ENCODE measurements around the gene SNAPC5. TPM values are rescaled to one million over a fixed set of nuclear protein-coding genes. Genes with fewer than 3 reads are reported as not detected.

SNAPC5 gene, protein sequence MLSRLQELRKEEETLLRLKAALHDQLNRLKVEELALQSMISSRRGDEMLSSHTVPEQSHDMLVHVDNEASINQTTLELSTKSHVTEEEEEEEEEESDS
- total RNA-seq: 10 to 100 TPM in 3 of 4 donors, 1 to 10 TPM in 1; 7.8 to 31.1 (median 16.7) TPM

DNA sequence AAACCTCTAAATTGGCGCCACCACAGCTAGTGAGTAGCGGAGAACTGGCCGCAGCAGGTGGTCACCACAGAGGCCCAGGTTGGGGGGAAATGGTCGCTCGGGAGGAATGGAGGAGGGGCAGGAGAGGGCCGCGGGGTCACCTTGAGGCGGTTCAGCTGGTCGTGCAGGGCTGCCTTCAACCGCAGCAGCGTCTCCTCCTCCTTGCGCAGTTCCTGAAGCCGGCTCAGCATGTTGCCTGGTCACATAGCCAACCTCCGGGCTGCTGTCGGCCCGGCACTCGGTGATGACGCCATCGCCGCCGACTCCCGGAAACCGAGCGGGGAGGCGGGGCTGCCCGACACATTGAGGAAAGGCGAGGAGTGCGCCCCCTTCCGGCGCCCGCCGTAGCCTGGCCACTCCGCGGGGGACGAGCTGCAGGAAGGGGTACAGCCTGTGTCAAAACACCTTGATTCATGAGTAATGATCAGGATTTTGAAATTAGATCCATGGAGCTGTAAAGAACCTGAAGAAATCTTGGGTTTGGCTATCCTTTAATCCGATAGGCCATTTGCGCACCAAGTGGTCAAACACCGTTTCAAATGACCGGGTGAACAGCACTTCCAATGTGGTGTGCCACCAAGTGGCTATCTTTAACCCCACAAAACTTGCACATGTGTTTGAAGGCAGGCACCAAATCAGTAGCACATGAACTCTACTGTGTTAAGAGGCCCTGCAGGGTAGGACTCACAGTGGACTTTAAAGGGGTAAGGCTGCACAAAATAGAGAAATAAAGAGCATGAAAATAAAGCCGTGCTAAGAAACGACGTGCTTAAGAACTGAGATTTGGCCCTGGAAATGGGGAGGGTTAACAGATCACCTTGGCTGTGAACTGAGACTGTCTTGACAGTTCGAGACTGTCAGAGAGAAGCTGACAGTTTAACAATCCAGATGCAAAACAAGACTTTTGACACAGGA, at the start of gene SNAPC5:
SNAPC5 (minus strand) TSS at position 261 of the 954 bp plus-strand sequence; CDS start at position 230, 31 bp downstream.
- peak in 3 of 4 donors; percentile 54 to 72 (median 64) for TF ChIP-seq POLR2A (IDR thresholded peaks at IDR 0.05)
- TF ChIP-seq, protein P1, sequence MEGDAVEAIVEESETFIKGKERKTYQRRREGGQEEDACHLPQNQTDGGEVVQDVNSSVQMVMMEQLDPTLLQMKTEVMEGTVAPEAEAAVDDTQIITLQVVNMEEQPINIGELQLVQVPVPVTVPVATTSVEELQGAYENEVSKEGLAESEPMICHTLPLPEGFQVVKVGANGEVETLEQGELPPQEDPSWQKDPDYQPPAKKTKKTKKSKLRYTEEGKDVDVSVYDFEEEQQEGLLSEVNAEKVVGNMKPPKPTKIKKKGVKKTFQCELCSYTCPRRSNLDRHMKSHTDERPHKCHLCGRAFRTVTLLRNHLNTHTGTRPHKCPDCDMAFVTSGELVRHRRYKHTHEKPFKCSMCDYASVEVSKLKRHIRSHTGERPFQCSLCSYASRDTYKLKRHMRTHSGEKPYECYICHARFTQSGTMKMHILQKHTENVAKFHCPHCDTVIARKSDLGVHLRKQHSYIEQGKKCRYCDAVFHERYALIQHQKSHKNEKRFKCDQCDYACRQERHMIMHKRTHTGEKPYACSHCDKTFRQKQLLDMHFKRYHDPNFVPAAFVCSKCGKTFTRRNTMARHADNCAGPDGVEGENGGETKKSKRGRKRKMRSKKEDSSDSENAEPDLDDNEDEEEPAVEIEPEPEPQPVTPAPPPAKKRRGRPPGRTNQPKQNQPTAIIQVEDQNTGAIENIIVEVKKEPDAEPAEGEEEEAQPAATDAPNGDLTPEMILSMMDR (IDR thresholded peaks at IDR 0.05): peak; percentile 94 to 99 (median 98)
- peaks cover 14 to 60% (median 27%) of the 10 kb centered on the region in 3 donors for H3K4me1 ChIP-seq
- H3K27ac ChIP-seq: peak within 1 kb of the TSS; percentile 89 to 95 (median 94)
- no peaks in the 10 kb centered on the region for H3K9me3 ChIP-seq
- intact Hi-C loops (cut with DNase I): loop anchor here (5.0 kb wide), 1 partner anchor 110 kb away; the partner anchor contains the start of gene MAP2K1
- WGBS, 2 donors: 11 to 22% methylated on average over 11 to 26 of the region's 43 CpGs
- H3K27me3 ChIP-seq: no peaks in the 10 kb centered on the region
- H3K36me3 ChIP-seq: peaks cover 14 to 80% (median 35%) of the 10 kb centered on the region in 3 donors
- peak; percentile 84 for DNase-seq
- peak within 1 kb of the TSS; percentile 69 to 94 (median 83) for H3K4me3 ChIP-seq

DNA sequence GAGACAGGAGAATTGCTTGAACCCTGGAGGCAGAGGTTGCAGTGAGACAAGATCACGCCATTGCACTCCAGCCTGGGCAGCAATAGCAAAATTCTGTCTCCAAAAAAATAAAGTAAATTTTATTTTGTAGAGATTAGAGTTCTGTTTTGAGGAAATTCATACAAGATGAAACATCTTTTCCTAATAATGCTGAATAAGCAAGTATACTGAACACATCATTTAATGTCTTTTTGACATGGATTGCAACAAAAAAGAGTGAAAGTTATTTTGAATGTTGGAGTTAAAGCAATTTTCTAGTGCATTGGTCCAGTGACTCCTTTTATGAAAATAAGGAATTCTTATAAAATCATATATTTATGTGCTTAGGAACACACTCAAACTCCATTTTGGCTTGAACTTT, 47.7 kb upstream of the SNAPC5 start:
- peaks cover 0 to 37% (median 0%) of the 10 kb centered on the region in 3 donors for H3K36me3 ChIP-seq
- no peaks in the 10 kb centered on the region for H3K27me3 ChIP-seq
- no peak for DNase-seq
- WGBS, 2 donors: 88 to 100% methylated on average over 1 of the region's 1 CpG
- intact Hi-C loops (cut with DNase I): no loop called here
- no peak overlapping the region for H3K4me3 ChIP-seq
- no peaks in the 10 kb centered on the region for H3K4me1 ChIP-seq
- TF ChIP-seq, protein P1 (IDR thresholded peaks at IDR 0.05): no peak
- no peak for TF ChIP-seq POLR2A (IDR thresholded peaks at IDR 0.05)
- H3K27ac ChIP-seq: no peak overlapping the region
- H3K9me3 ChIP-seq: no peaks in the 10 kb centered on the region

DNA sequence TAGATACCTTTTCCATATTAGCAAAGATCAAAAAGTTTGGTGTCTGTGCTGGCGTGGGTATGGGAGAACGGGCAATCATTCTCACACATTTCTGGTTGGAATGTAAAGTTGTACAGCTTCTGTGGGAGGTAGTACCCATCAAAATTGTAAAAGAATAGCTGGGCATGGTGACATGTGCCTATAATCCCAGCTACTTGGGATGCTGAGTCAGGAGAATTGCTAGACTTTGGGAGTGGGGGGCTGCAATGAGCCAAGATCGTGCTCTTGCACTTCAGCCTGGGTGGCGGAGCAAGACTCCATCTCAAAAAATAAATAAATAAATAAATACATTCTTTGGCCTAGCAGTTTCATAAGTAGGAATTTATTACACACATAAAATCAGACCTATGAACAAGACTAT, 45.3 kb upstream of the SNAPC5 start:
- no peak for DNase-seq
- intact Hi-C loops (cut with DNase I): no loop called here

DNA sequence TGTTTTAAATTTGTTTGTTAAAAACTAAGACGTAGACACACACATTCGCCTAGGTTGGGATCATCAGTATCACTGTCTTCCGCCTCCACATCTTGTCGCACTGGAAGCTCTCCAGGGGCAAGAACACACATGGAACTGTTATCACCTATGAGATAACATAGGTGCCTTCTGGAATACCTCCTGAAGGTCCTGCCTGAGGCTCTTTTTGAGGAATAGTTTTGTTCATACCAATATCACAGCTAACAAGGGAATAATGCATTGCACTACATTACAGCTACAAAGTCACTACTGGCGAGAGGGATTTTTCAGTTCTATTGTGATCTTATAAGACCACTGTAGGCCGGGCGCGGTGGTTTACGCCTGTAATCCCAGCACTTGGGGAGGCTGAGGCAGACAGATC, 37.5 kb upstream of the SNAPC5 start:
- Histone ChIP-seq H3K4me3 (no peak overlapping the region), H3K27ac (no peak overlapping the region), H3K4me1 (no peaks in the 10 kb centered on the region), H3K9me3 (no peaks in the 10 kb centered on the region), H3K36me3 (peaks cover 0 to 67% (median 0%) of the 10 kb centered on the region in 3 donors), H3K27me3 (no peaks in the 10 kb centered on the region)
- intact Hi-C loops (cut with DNase I): no loop called here
- WGBS, 2 donors: 92 to 99% methylated on average over 7 to 9 of the region's 9 CpGs
- no peak for DNase-seq
- TF ChIP-seq POLR2A (IDR thresholded peaks at IDR 0.05): no peak
- TF ChIP-seq, protein P1 (IDR thresholded peaks at IDR 0.05): no peak

More for the DNA sequence above, 45.3 kb upstream of the SNAPC5 start:
- 95 to 96% methylated on average over 4 of the region's 4 CpGs for WGBS, 2 donors
- H3K36me3 ChIP-seq: peaks cover 0 to 52% (median 0%) of the 10 kb centered on the region in 3 donors
- H3K4me3 ChIP-seq: no peak overlapping the region
- H3K9me3 ChIP-seq: no peaks in the 10 kb centered on the region
- H3K27ac ChIP-seq: no peak overlapping the region
- H3K4me1 ChIP-seq: no peaks in the 10 kb centered on the region
- H3K27me3 ChIP-seq: no peaks in the 10 kb centered on the region
- TF ChIP-seq, protein P1 (IDR thresholded peaks at IDR 0.05): no peak

DNA sequence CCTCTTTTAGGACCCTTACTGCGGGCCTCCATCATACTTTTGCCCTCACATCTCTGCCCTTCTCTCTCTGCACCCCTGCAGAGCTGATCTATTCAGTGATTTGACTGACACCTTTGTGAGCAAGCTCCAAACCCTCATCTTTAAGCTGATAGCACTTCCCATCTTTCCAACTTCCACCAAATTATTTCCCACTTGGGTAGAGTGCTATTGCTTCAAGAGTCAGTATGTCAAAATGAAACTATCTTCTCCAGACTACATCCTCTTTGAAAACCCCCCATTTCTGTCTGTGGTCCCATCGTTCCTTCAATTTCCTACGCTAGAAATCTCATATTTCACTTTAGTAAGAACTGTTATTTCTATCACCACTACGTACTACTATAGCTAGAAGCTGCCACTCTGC, 27.3 kb upstream of the SNAPC5 start:
- H3K9me3 ChIP-seq: no peaks in the 10 kb centered on the region
- TF ChIP-seq POLR2A (IDR thresholded peaks at IDR 0.05): no peak
- TF ChIP-seq, protein P1 (IDR thresholded peaks at IDR 0.05): no peak
- no peak for DNase-seq
- intact Hi-C loops (cut with DNase I): no loop called here
- H3K4me1 ChIP-seq: no peaks in the 10 kb centered on the region
- H3K27me3 ChIP-seq: no peaks in the 10 kb centered on the region
- 72 to 91% methylated on average over 4 of the region's 4 CpGs for WGBS, 2 donors
- peaks cover 0 to 64% (median 4%) of the 10 kb centered on the region in 3 donors for H3K36me3 ChIP-seq
- H3K4me3 ChIP-seq: no peak overlapping the region
- no peak overlapping the region for H3K27ac ChIP-seq

All from esophagus squamous epithelium (tissue), 5 donors.